HCT116 (cell line): Measurements from ENCODE around the gene GABRR3.

ENCODE experiments used
- CEBPB ChIP-seq: IDR thresholded peaks from 2 replicates; pipeline ENCODE4 v1.6.1; 2012; ENCODE audit warnings: low read depth
- CTCF ChIP-seq, 3 experiments: fragments of 200-600 bp in 1 of 3; sonication (generic) in 1 of 3; IDR thresholded peaks in 2 of 3; conservative IDR thresholded peaks in 1 of 3; 2 replicates each; pipeline ENCODE4 v1.5.1; 2012 to 2017; ENCODE audit warnings: low read depth in 2 of 3, low read length in 2 of 3, antibody characterized with exemption in 1 of 3, borderline replicate concordance in 1 of 3, control low read depth in 1 of 3, mild to moderate bottlenecking in 1 of 3, mixed read lengths in 1 of 3, mixed run types in 1 of 3, moderate library complexity in 1 of 3; ENCODE audit not compliant: insufficient read depth in 1 of 3
- EZH2 ChIP-seq: fragments of 200-600 bp; sonication (generic); IDR thresholded peaks from 2 replicates; pipeline ENCODE4 v1.6.1; 2017; ENCODE audit warnings: antibody characterized with exemption, mixed run types
- POLR2AphosphoS5 ChIP-seq: IDR thresholded peaks from 2 replicates; pipeline ENCODE4 v1.6.1; 2011; ENCODE audit warnings: mild to moderate bottlenecking, low read depth, low read length, moderate library complexity
- RAD21 ChIP-seq: IDR thresholded peaks from 2 replicates; pipeline ENCODE4 v1.6.1; 2012; ENCODE audit warnings: low read depth, mild to moderate bottlenecking
- SIN3A ChIP-seq: IDR thresholded peaks from 2 replicates; pipeline ENCODE4 v1.6.1; 2012; ENCODE audit warnings: low read depth
- SP1 ChIP-seq: IDR thresholded peaks from 2 replicates; pipeline ENCODE4 v1.6.1; 2012; ENCODE audit warnings: low read depth
- SRF ChIP-seq: IDR thresholded peaks from 2 replicates; pipeline ENCODE4 v1.6.1; 2012; ENCODE audit warnings: low read depth
- TCF7L2 ChIP-seq: IDR thresholded peaks from 2 replicates; pipeline ENCODE4 v1.7.0; 2011; ENCODE audit warnings: borderline replicate concordance, inconsistent platforms; ENCODE audit not compliant: insufficient read depth, insufficient read length; ENCODE audit errors: extremely low read depth
- ZBTB33 ChIP-seq: IDR thresholded peaks from 2 replicates; pipeline ENCODE4 v1.6.1; 2011; ENCODE audit warnings: mild to moderate bottlenecking, low read length, moderate library complexity; ENCODE audit not compliant: insufficient replicate concordance; ENCODE audit errors: extremely low read depth
- ZFX ChIP-seq: fragments of 450-650 bp; IDR thresholded peaks from 2 replicates; pipeline ENCODE4 v1.6.1; 2017

GRCh38 chr3:97959872-97960271, 75.2 kb downstream of the GABRR3 start:
- no peak for TF ChIP-seq CTCF (IDR thresholded peaks at IDR 0.05 in 2 of 3, conservative IDR thresholded peaks at IDR 0.05 in 1 of 3; ENCODE audit: borderline replicate concordance in 1 of 3, insufficient read depth in 1 of 3, low read depth in 2 of 3, low read length in 2 of 3)
- no peak for TF ChIP-seq SRF
- no peak for TF ChIP-seq SP1
- TF ChIP-seq EZH2: no peak
- no peak for TF ChIP-seq ZBTB33
- TF ChIP-seq POLR2AphosphoS5: no peak
- no peak for TF ChIP-seq ZFX
- no peak for TF ChIP-seq SIN3A
- TF ChIP-seq RAD21: no peak
- TF ChIP-seq TCF7L2: no peak
- no peak for TF ChIP-seq CEBPB
